VCaP (cell line): ENCODE results near the gene GRB10.
"Not testable (repeated sequence)": the region's sequence is repeated elsewhere in the genome, so short reads cannot be mapped to it uniquely, and the experiment has no call there.

Experiments
- H3K27ac ChIP-seq: fragments of 450-650 bp; 2 replicates; pipeline ENCODE4 v1.5.1; 2017
- TF ChIP-seq, protein P1 (sequence below): fragments of 450-650 bp; conservative IDR thresholded peaks from 2 replicates; pipeline ENCODE4 v1.5.1; 2017; ENCODE audit warnings: mild to moderate bottlenecking, moderate library complexity

Gene GRB10

GRCh38 chr7:50742401-50742800 is 40.3 kb downstream of the GRB10 start:
- TF ChIP-seq, protein P1, sequence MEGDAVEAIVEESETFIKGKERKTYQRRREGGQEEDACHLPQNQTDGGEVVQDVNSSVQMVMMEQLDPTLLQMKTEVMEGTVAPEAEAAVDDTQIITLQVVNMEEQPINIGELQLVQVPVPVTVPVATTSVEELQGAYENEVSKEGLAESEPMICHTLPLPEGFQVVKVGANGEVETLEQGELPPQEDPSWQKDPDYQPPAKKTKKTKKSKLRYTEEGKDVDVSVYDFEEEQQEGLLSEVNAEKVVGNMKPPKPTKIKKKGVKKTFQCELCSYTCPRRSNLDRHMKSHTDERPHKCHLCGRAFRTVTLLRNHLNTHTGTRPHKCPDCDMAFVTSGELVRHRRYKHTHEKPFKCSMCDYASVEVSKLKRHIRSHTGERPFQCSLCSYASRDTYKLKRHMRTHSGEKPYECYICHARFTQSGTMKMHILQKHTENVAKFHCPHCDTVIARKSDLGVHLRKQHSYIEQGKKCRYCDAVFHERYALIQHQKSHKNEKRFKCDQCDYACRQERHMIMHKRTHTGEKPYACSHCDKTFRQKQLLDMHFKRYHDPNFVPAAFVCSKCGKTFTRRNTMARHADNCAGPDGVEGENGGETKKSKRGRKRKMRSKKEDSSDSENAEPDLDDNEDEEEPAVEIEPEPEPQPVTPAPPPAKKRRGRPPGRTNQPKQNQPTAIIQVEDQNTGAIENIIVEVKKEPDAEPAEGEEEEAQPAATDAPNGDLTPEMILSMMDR = no peak

DNA sequence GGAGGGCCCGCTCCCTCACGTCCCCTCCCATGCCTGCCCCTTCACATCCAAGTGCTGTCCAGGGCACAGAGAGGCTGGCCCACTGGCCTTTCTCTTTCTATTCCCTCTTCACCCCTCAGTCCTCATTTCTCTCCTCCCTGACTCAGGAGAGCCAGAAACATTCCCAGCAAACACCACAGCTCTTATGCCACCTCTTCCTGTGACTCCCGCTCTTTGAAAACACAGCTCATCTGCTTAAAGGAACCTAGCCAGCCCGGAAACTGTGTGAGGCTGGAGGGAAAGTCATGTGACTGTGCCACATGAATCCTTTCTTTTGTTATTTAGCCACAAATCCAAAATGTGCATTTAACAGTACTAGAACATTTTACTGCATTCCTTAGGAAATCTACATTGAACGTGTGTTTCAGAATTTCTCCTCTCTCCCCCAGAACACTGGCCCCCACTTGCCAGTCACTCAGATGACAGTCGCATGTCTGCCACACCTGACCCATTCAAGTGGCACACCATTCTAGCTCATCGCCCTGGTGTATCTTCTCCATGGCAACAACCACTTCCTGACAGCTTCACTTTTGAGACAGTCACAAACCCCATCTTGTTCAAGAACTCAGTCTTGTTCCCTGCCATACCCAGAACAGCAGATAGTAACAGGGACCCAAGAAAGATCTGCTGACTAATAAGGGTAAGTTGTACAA is 42.8 kb downstream of the GRB10 start:
- TF ChIP-seq, protein P1 = no peak
- peak overlapping the region; percentile 45 for H3K27ac ChIP-seq

More at GRCh38 chr7:50742401-50742800, 40.3 kb downstream of the GRB10 start:
- no peak overlapping the region for H3K27ac ChIP-seq

DNA sequence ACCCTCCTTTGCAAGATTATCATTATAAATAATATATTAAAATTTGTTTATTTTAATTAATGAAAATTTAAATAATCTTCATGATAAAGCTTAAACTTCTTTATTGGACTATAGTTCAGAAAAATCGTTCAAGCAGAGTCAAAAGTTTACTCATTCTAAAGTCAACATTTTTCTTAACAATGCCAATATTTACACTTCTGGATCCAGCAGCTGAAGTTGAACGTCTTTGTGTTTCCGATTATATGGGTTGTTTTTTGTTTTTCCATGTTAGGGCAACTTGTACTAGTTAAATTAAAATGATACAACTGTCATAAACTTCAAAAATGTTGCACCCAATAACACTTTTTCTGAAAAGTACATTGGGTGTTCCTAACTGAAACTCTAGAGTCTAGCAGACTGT is 43.8 kb downstream of the GRB10 start:
- peak overlapping the region; percentile 45 for H3K27ac ChIP-seq
- TF ChIP-seq, protein P1 = no peak

DNA sequence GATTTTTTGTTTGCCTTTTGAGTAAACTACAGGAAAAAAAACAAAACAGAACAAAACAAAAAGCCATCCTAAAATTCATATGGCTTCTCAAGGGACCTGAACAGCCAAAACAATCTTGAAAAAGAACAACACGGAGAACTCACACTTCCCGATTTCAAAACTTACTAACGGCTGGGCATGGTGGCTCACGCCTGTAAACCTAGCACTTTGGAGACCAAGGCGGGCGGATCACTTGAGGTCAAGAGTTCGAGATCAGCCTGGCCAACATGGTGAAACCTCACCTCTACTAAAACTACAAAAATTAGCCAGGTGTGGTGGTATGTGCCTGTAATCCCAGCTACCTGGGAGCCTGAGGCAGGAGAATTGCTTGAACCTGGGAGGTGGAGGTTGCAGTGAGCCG is 46.9 kb downstream of the GRB10 start:
- H3K27ac ChIP-seq = not testable (repeated sequence)

DNA sequence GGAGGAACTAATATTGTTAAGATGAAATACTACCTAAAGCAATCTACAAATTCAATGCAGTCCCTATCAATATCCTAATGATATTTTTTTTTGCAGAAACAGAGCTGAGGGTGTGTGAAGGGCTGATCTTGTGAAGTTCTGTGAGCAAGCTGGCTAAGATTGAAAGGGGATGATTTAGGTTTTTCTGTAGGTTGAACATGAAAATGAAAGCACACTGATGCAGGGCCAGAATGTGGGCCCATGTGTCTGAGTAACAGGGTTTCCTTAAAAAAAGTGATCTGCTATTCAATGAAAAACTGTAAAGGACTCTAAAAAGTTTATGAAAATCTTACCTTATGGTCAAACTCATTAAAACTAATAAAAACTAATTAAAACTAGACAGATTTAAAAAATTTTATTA is 47.4 kb downstream of the GRB10 start:
- TF ChIP-seq, protein P1 = no peak
- no peak overlapping the region for H3K27ac ChIP-seq

- TF ChIP-seq, protein P1 = no peak
- H3K27ac ChIP-seq = no peak overlapping the region
Observed at GRCh38 chr7:50734246-50734645, 48.5 kb downstream of the GRB10 start.

DNA sequence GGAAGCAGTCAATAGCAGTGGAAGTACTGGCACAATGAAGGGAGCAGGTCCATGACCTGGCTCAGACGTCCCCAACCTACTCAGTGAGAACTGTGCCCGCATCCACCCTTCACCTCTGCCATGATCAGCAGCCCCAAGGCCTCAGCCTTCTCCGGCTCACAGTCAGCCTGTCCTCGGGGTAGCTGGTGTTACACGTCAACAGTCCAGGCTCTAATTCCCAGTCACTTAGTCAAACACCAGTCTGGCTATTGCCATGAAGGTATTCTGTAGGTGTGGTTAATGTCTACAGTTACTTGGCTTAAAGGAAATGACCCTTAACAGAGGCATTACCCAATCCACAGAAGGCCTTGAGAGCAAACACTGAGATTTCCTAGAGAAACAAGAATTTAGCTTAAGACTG is 49.1 kb downstream of the GRB10 start:
- H3K27ac ChIP-seq = no peak overlapping the region
- TF ChIP-seq, protein P1 = no peak

GRCh38 chr7:50731703-50732582 is 50.8 kb downstream of the GRB10 start:
- H3K27ac ChIP-seq = no peak overlapping the region
- TF ChIP-seq, protein P1 = no peak
